A673 (cell line): Measurements from ENCODE around the gene SIDT1.

Experiments
- EZH2 ChIP-seq: fragments of 200-600 bp; sonication (generic); IDR thresholded peaks from 2 replicates; pipeline ENCODE4 v1.6.1; 2017; ENCODE audit warnings: borderline replicate concordance, low read depth, mild to moderate bottlenecking, mixed read lengths, antibody characterized with exemption, low read length; ENCODE audit not compliant: poor library complexity, severe bottlenecking
- TF ChIP-seq, protein P1 (sequence below): fragments of 300-800, 200-600 bp; sonication (generic); conservative IDR thresholded peaks from 2 replicates; pipeline ENCODE4 v1.5.1; 2017; ENCODE audit warnings: low read depth, mild to moderate bottlenecking, antibody characterized with exemption, low read length, moderate library complexity, mixed read lengths

GRCh38 chr3:113531826-113532697, at the start of gene SIDT1:
- TF ChIP-seq, protein P1, sequence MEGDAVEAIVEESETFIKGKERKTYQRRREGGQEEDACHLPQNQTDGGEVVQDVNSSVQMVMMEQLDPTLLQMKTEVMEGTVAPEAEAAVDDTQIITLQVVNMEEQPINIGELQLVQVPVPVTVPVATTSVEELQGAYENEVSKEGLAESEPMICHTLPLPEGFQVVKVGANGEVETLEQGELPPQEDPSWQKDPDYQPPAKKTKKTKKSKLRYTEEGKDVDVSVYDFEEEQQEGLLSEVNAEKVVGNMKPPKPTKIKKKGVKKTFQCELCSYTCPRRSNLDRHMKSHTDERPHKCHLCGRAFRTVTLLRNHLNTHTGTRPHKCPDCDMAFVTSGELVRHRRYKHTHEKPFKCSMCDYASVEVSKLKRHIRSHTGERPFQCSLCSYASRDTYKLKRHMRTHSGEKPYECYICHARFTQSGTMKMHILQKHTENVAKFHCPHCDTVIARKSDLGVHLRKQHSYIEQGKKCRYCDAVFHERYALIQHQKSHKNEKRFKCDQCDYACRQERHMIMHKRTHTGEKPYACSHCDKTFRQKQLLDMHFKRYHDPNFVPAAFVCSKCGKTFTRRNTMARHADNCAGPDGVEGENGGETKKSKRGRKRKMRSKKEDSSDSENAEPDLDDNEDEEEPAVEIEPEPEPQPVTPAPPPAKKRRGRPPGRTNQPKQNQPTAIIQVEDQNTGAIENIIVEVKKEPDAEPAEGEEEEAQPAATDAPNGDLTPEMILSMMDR = 0 out of 2 replicates have a peak, but pooled peaks have one; percentile 5
- no peak for TF ChIP-seq EZH2
